Measurements from ENCODE around the gene RAB11FIP3.

Gene RAB11FIP3

GRCh38 chr16:554640-555365 lies 129.4 kb downstream of the RAB11FIP3 start:
- no peak for DNase-seq (ENCODE audit: low read depth)

GRCh38 chr16:555528-556473 lies 130.4 kb downstream of the RAB11FIP3 start:
- no peak for DNase-seq (ENCODE audit: low read depth)

GRCh38 chr16:556474-557173 lies 131.2 kb downstream of the RAB11FIP3 start:
- DNase-seq (ENCODE audit: low read depth), result no peak

- DNase-seq (ENCODE audit: low read depth), result no peak
Observed at GRCh38 chr16:557463-558297, 132.2 kb downstream of the RAB11FIP3 start.

GRCh38 chr16:558298-559020 lies 133.0 kb downstream of the RAB11FIP3 start:
- no peak for DNase-seq (ENCODE audit: low read depth)

GRCh38 chr16:559021-559380 lies 133.6 kb downstream of the RAB11FIP3 start:
- no peak for DNase-seq (ENCODE audit: low read depth)

GRCh38 chr16:559411-560203 lies 134.2 kb downstream of the RAB11FIP3 start:
- no peak for DNase-seq (ENCODE audit: low read depth)

GRCh38 chr16:560204-560700 lies 134.8 kb downstream of the RAB11FIP3 start, which contains the start of gene PRR35:
TSS of gene PRR35 (plus strand) at chr16:560394. CDS start at chr16:563295, 2,901 bp downstream.
- no peak for DNase-seq (ENCODE audit: low read depth)

GRCh38 chr16:560701-561412 lies 135.4 kb downstream of the RAB11FIP3 start:
- DNase-seq (ENCODE audit: low read depth), result no peak

GRCh38 chr16:561413-561794 lies 136.0 kb downstream of the RAB11FIP3 start:
- DNase-seq (ENCODE audit: low read depth), result no peak

GRCh38 chr16:561957-562938 lies 136.8 kb downstream of the RAB11FIP3 start:
- DNase-seq (ENCODE audit: low read depth), result no peak

- no peak for DNase-seq (ENCODE audit: low read depth)
Observed at GRCh38 chr16:563072-563644, 137.7 kb downstream of the RAB11FIP3 start.

- no peak for DNase-seq (ENCODE audit: low read depth)
Observed at GRCh38 chr16:564690-565418, 139.4 kb downstream of the RAB11FIP3 start.

- no peak for DNase-seq (ENCODE audit: low read depth)
Observed at GRCh38 chr16:565419-566330, 140.2 kb downstream of the RAB11FIP3 start.

GRCh38 chr16:566475-567372 lies 141.3 kb downstream of the RAB11FIP3 start, which contains the start of gene NHLRC4:
TSS of gene NHLRC4 (plus strand) at chr16:567005. CDS start at chr16:568048, 1,043 bp downstream.
- DNase-seq (ENCODE audit: low read depth), result no peak

All from stimulated activated CD8-positive, alpha-beta memory T cell treated with anti-CD3 and anti-CD28 coated beads, Interleukin-15, amount 100 ng/mL, for 24 hours (primary cell).